ENCODE results near the gene DCTN1.
"Not testable (repeated sequence)": the region's sequence is repeated elsewhere in the genome, so short reads cannot be mapped to it uniquely, and the experiment has no call there.

DCTN1 gene

DNA sequence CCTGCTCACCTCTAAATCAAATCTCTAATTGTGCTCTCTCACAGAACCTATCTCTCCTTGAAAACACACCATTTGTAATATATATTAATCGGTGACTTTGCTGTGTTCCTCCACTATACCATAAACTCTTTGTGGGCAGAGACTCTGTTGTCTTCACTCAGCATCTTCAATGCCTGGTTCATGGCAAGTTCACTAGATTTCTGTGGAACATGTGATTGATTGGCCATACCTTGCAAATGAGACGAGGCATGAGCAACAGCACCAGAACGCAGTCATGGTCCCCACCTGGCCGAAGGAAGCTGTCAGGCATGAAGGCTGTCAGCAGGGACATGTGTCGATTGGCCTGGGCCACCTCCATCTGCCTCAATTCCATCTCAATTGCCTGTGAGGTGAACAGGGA is 11.6 kb downstream of the DCTN1 start:
- no peak for DNase-seq

DNA sequence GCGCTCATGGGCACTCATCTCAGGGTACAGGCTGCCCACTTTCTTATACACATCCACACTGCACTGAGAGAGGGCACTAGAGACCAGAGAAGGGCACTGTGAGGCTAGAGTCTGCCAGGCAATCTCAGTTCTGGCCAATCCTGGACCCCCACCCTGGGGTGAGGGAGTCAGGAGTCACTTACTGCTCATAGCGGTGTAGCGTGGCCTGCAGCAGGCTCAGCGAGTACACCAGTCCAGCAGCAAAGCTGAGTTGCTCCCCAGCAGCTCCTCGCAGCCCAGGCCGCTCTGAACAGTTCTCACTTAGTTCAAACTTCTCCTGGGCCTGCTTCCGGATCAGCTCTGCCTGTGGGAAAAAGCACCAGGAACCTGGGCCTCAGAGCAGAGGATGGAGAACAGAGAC is 12.3 kb downstream of the DCTN1 start:
- no peak for DNase-seq

DNA sequence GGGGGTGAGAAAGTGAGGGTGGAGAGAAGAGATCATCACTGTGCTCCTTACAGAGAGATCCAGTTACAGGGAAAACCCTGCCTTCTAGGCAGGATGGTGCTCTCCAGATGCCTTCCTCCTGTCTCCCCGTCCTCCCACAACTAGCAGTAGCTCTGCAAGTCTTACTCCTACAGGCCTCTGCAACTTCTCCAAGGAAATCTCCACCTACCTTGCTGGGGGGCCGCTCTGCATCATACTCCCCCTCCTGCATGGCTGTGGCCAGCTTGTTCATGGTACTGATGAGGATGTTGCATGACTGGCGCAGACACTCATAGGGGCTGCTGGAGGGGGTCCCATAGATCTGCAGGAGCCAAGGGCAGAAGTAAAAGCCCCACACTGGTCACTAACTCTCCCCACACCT is 14.1 kb downstream of the DCTN1 start:
- no peak for DNase-seq

DNA sequence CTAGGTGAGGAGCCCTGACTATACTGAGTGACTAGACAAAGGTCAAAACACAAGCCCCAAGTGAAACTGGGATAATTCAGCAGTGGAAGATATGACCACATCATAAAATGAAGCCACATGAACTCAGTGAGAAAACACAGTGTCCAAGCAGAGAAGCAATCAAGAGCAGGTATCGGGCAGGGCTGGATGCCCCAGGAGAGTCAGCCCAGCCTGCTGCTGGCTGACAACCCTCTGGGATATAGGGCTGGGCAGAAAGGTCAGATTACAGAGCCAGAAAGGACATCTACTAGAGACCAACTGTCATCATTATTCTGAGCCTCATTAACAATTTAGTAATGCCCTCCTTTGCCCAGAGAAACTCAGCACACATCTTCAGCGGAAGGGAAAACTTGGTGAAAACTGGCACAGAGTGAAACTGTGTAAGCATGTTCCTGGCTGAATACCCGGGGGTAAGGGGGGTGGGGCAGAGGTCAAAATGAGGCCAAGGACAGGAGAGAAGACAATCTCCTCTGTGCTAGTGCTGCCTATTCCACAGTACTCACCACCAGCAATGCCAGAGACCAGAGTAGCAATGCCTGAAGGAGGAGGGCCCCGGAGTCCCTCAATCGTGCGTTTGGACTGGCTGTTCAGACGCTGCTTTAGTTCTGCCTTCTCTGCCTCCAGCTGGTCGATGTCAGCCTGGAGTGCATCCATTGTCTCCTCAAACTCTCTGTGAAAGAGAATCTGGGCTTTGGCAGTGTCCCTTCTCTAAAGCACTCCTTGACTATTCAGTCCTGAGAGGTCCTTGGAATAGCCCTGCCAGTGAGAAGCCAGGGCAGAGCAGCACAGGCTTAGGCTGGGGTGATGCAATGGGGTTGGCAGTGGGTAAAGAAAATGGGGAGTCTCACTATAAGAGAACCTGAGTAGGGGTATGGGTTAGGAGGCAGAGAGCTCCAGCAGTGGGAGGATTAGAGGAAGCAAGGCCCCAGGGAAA is 15.3 kb downstream of the DCTN1 start:
- DNase-seq = peak; percentile 46

DNA sequence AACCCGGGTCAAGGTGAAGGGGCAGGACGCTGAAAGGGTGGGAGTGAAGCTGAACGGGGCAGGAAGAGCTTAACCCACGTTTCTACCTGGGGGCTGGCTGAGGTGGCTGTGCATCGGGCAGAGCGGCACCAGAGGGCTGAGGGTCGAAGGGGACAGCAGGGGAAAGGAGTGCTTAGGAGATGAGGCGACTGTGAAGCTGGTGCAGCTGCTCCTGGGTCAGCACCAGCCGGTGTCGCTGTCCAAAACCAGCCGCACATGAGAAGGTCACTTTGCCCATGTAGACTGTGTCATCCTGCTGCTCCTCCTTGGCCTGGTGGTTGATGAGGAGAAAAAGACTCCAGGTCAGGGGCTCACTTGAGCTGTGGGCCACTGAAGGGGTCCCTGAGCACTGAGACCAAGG is 18.8 kb downstream of the DCTN1 start:
- no peak for DNase-seq

DNA sequence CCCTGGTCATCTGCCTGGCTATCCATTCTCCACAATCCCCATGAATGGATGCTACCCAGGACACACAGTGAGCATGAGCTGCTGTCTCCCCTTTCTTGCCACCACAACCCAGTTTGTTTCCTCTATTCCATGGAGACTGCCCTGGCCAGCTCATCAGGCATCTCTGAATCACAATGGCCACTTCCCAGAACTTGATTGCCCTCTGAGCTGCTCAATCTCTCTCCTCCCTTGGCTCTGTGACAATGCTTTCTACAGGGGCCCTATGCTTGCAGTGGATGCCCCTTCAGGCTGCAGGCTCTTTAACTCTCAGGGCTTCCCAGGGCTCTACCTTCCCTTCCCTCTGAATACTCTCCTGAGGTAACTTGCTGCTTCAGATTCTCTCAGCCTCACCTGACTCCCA is 22.5 kb downstream of the DCTN1 start:
- no peak for DNase-seq

DNA sequence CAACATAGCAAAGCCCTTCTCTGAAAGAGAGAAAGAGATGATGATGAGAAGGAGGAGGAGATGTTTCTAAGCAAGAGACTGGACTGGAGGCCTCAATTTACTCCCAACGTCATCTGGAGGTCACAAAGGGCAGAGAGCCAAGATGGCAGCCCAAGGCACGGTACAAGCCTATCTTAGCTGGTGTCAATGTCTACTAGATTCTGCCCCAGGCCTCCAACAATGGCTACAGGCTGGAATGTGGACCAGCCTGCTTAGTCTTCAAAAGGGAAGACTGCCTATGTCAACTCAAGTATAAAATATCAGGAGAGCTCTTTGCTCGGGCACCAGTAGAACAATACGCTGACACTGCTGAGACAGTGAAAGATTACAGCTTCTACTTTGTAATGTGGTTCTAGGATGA is 30.2 kb downstream of the DCTN1 start:
- DNase-seq = no peak

DNA sequence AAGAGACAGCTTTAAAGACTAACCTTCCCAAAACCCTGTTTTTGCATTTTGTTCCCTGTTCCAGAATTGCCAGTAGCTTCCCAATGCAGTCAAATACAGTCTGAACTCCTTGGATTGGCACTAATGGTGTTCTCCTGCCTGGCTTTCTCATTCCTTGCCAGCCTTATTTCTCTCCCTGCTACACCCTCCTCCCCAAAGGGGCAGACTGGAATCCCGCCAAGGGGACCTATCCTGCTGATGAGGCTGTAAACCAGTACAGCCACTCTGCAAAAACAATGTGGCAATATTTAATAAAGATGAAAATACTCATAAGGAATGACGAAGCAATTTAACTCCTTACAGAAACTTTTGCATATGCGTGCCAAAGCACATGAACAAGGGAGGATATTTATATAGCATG is 32.4 kb downstream of the DCTN1 start:
- DNase-seq = no peak

DNA sequence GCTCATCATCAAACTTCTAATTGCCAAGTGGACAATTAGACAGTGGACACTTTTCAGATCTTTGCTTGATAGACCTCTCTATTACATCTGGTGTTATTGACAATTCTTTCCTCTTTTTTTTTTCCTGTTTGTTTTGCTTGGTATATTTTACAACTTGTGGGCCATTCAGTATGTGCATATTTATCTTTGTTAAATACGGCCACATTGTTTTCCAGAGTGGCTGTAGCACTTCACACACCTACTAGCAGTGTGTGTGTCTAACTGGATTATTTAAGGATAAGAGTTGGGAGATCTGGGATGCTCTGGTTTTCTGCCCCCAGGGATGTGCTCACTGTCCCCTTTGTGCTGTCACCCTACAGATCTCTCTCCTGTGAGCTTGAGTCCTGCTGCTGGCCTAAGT is 32.8 kb downstream of the DCTN1 start:
- DNase-seq = no peak

DNA sequence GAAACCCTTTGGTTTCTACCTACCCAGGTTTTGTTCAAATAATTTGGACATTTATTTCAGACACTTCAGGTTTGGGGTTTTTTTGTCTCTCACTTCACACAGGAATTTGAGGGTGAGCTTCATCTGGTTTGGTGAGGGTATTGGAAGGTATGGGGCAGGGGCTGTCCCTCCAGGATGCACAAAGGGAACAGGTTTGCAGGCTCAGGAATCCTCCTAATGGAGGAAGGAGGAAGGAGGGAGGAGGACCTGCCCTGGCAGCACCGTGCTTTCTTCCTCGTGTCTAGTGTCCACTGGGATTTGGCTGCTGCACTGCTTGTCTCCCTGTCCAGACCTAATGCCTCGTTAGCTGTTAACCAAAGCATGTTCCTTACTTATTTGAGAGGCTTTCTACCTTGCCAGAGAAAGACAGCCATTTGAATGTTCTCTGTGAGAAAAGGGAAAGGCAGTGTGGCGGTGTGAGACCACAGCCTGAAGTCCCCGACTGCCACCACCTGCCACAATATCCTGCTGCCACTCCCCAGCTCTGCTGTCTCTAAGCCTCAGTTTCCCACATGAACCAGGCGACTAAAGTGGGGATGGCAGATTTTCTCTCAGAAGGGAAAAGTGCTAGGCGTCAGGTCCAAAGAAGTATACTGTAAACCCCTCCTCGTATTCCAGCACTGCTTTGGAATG is 34.7 kb downstream of the DCTN1 start:
- no peak for DNase-seq

DNA sequence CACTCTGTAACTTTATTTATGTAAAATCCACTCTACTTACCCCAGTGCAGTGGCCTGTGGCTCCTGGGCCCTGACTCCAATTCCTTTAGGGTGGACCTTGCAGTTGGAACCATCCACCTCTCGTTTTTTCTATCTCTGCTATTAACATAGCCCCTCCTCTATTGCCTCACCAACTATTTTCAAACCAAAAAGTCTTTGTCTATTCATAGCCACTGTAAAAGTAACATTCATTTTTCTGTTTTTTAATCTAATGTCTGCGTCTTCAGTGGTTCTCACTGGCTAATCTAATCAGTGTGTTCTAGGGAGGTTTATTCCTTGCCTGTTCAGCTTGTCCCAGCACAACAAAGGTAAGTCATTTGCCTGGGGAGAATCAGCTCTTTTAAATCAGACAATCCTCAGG is 36.8 kb downstream of the DCTN1 start, which contains the start of gene SLC4A5:
SLC4A5 (minus strand) TSS at position 101 of the 400 bp plus-strand sequence. CDS start 28,393 bp downstream, outside the sequence.
- DNase-seq = no peak

DNA sequence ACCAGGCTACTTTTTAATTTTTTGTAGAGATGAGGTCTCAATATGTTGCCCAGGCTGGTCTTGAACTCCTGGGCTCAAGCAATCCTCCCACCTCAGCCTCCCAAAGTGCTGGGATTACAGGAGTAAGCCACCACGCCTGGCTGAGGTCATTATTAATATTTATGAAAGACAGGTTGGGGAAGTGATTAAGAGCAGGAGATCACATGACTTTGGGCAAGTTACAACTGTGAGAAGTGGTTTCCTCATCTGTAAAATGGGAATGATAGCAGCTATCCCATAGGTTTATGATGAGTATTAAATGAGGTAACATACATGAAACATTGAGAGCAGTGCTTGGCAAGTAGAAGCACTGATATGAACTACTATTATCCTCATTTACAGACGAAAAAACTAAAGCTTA is 43.9 kb downstream of the DCTN1 start:
- not testable (repeated sequence) for DNase-seq

DNA sequence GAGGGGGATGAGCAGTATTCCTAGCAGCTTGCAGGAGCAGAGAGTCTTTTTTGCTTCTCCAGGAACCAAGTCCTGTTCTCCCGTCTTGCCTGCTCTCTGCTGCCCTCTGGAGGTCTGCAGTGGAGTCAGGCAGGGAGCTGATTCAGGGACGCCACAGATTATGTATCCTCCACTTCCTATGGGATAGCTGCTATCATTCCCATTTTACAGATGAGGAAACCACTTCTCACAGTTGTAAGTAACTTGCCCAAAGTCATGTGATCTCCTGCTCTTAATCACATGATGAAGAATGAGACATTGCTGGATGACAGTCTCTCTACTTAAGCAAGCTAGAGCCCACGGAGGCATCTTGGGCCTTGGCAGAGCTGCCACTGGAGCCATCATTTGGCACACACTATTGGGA is 45.2 kb downstream of the DCTN1 start:
- peak; percentile 73 for DNase-seq

DNA sequence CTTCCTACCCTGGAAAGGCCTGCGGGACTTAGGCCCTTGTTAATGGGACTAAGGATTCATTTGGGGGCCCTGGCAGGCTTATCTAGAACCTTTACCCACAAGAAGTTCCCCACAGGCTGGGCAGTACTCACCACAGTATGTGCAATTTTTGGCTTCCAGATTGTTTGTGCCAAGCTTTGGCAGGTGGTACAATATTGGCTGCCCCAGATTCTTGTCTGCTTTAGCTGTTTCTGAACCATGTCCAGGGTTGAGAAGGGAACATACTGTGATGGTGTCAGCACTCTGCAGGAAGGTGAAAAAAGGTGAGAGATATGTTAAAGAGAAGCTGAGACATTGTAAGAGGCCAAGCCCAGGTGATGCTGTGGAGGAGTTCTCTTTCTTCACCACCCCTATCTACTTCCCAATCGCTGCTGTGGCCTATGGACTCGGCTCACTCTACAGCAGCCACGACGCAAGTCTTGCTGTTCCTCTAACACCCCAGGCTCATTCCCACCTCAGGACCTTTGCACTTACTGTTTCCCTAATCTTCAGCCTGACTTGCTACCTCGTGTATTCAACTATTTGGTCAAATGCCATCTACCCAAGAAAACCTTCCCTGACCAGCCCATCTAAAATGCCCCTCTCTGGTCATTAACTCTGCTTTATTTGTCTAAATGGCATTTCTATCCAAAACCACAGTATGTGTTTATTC is 46.1 kb downstream of the DCTN1 start:
- no peak for DNase-seq

DNA sequence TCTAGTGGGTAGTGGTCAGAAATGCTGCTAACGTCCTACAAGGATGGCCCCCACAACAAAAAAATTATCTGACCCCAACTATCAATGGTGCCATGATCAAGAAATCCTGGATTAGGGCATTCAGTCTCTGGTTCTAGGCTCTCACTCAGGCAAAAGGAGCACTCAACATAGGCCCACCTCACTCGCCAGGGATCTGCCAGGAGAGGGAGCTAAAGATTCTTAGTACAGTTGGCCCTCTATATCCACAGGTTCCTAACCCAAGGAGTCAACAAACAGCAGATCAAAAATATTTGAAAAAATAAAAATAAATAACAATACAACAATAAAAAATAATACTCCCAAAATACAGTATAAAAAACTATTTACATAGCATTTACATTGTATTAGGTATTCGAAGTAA is 46.9 kb downstream of the DCTN1 start:
- peak; percentile 15 for DNase-seq

DNA sequence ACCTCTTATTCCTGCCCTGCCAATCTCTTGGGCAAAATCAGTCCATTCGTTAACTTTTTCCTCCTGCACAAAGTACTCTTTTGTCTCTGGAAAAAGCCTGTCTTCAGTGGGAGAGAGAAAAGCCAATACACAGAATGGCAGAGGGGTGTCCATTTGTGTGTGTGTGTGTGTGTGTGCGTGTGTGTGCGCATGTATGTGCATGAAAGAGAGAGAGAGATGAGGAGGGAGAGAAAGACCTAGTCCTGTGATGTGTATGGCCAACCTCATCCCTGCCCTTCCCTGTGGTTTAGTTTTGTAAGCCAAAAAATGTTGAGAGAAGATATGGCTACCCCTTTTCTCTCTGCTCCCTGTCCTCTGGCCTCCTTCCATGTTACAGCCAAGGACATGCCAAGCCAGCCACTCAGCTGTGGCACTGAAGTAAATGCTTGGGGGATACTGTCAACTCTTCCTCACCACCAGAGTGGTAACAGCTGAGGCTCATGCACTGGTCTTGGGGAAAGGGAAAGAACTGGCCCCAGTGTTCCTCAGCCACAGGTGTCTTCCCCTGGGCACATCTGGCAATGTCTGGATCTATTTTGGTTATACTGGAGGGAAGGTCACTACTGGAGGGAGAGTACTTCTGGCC is 47.4 kb downstream of the DCTN1 start:
- no peak for DNase-seq

DNA sequence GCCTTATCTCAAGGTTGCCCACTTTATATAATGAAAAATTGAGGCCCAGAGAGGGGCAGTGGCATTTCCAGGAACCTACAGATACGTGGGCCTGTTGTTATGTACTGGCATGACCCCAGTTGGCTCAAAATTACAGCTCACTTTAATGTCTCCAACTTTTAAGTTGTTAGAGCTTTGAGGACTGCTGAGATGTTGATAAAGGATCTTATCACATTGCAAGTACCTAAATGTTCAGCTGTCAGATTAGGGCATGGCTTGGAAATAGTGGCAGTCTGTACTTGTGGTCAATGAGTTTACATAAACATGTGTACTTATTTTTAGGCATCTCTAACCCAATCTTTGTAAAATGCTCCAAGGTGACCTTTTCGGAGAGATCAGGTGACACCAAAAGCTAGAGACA is 51.5 kb downstream of the DCTN1 start:
- DNase-seq = no peak

DNA sequence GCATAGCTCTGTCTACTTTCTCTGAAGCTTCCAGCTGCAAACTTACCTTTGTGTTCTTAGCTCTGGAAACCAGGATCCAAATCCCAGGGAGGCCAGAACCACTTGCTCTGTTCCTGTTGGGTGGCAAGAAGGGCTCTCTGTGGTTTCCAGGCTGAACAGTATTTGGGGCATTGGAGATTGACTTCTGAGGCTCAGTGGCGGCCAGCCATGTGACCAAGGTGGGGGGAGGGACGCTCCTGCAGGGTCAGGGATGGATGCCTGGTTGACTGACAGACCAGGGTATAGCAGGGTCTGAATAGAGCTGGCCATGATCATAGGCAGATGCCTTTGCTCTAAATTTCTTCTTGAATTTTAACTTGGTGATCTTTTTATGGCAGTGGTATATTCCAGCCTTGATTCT is 52.0 kb downstream of the DCTN1 start:
- DNase-seq = no peak

DNA sequence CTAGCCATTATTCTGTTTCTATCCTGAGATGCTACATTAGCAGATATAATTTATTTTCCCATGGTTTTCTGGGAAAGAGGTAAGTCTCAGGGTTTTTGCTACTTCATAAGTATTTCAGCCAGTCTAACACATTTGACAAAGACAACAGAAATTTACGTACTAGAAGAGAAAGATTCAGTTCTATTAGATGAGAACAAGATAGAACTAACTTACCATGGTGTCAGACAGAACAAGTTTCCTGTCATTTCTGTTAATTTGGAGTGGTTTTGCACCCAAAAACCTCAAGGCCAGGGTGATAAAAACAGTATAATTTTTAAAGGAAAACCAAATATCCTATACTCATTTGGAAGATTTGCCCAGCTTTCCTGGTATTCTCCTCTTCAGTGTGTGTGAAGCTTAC is 52.5 kb downstream of the DCTN1 start:
- no peak for DNase-seq

DNA sequence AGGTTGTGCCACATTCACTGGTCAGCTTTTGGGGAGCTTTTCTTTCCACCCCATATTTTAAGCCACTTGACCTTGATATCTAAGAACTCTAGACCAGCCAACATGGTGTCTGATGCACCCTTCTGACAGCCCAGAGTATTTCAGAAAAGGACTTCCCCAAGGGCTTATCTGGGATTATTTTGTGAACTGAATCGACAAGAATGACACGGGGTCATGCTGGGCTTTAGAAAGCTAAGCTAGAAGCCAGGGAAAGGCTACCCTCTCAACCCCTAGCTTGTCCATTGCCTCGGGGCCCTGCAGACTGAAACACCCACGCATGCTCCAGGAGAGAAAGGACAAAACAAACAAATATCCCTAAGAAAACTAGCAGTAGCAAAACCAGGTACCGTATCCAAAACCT is 52.9 kb downstream of the DCTN1 start:
- DNase-seq = no peak

DNA sequence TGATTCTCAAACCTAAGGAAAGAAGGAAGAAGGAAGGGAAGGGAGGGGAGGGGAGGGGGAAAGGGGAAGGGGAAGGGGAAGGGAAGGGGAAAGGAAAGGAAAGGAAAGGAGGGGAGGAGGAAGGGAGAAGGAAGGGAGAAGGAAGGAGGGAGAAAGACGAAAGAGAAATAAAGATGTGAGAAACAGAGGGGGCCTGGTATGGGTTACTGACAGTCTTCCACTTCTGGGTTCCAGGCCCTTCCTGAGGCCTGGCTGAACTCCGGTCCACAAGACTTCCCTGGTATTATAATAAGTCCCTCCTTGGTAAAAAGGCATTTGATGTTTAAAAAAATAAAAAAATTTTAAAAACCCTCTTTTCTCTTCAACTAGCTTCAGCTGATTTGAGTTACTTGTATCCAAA is 54.3 kb downstream of the DCTN1 start:
- DNase-seq = no peak

DNA sequence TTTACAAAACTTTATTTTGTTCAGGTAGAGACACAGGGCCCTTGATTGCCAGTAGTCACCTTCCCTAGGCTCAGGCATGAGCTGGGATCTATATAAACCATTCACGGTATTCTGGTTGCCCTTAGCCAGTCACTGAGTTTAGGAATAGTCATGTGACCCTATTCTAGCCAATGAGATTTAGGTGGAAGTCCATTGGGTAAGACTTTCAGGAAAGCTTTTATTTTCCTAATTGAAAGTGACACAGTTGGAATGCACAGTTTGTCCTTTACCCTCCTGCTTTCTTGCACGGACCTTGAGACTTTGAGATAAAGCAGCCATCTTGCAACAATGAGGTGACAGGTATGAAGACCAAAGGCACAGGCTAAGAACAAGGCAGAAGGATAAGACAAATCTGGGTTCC is 58.4 kb downstream of the DCTN1 start:
- no peak for DNase-seq

DNA sequence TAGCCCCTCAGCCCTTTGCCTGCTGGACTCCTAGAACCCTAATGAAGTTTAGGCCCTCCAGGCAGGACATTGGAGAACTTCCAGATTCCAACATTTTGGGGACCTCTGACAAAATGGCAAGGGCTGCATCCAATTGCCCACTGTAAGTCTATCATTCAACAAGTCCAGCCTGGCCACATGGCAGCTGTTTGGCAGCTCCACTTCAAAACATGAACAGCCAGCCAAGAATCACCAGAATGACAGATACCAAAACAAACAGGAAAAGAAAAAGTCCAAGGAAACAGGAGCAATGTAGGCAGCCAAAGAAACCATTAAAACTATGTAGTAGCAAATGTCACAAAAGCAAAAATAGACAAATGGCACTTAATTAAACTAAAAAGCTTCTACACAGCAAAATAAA is 62.4 kb downstream of the DCTN1 start:
- peak; percentile 1 for DNase-seq
